ENCODE data around the gene TRMT61B.

DNA sequence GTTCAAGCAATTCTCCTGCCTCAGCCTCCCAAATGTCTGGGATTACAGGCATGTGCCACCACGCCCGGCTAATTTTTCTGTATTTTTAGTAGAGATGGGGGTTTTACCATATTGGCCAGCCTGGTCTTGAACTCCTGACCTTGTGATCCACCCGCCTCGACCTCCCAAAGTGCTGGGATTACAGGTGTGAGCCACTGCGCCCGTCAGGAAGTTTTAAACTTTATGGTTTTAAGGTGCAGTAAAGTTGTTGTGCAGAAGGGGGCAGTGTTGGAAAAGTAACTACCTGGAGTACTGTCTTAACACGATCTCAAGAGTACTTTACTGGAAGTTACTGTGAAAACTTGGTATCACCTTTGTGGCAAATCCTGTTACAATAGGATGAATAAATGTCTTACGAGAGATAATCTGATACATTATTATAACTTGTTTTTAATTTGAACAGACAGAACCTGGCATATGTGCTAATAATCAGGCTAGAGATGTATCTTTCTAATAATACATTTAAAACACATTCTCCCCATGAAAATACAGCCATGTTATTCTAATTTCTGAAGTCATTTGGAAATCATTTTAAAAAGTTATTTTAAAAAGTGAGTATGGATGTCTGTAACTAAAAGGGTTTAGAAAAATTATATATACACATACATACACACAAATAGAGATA lies 48.7 kb downstream of the TRMT61B start:
- TF ChIP-seq POLR2A (IDR thresholded peaks at IDR 0.05), result no peak
- no peak for TF ChIP-seq POLR2AphosphoS5 (IDR thresholded peaks at IDR 0.05)
- TF ChIP-seq, protein P1, sequence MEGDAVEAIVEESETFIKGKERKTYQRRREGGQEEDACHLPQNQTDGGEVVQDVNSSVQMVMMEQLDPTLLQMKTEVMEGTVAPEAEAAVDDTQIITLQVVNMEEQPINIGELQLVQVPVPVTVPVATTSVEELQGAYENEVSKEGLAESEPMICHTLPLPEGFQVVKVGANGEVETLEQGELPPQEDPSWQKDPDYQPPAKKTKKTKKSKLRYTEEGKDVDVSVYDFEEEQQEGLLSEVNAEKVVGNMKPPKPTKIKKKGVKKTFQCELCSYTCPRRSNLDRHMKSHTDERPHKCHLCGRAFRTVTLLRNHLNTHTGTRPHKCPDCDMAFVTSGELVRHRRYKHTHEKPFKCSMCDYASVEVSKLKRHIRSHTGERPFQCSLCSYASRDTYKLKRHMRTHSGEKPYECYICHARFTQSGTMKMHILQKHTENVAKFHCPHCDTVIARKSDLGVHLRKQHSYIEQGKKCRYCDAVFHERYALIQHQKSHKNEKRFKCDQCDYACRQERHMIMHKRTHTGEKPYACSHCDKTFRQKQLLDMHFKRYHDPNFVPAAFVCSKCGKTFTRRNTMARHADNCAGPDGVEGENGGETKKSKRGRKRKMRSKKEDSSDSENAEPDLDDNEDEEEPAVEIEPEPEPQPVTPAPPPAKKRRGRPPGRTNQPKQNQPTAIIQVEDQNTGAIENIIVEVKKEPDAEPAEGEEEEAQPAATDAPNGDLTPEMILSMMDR (IDR thresholded peaks at IDR 0.05), result peak in 5 of 7 experiments; percentile 53 to 72 (median 63)
